HG02884 (cell line): ENCODE results near the gene DNAH7.
"Not testable (repeated sequence)": the region's sequence is repeated elsewhere in the genome, so short reads cannot be mapped to it uniquely, and the experiment has no call there.

Source experiments
- ATAC-seq: cut with Tn5 transposase; IDR thresholded peaks from one replicate; pipeline ENCODE4 v1.9.1; 2021; ENCODE audit warnings: mild to moderate bottlenecking, moderate library complexity; ENCODE audit not compliant: unreplicated experiment

Gene DNAH7

GRCh38 chr2:195985741-195986140 lies 82.9 kb downstream of the DNAH7 start:
- ATAC-seq = no peak

- no peak for ATAC-seq
Measured at GRCh38 chr2:195984923-195985726, 83.5 kb downstream of the DNAH7 start.

DNA sequence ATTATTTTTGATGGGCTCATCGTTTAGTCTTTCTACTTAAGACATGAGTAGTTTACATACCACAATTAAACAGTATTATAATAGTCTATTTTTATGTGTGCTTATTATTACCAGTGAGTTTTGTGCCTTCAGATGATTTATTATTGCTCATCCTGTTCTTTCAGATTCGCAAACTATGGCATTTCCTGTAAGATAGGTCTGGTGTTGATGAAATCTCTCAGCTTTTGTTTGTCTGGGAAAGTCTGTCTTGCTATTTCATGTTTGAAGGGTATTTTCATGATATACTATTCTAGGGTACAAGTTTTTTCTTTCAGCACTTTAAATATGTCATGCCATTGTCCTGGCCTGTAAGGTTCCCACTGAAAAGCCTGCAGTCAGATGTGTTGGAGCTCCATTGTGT lies 101.3 kb downstream of the DNAH7 start:
- no peak for ATAC-seq

DNA sequence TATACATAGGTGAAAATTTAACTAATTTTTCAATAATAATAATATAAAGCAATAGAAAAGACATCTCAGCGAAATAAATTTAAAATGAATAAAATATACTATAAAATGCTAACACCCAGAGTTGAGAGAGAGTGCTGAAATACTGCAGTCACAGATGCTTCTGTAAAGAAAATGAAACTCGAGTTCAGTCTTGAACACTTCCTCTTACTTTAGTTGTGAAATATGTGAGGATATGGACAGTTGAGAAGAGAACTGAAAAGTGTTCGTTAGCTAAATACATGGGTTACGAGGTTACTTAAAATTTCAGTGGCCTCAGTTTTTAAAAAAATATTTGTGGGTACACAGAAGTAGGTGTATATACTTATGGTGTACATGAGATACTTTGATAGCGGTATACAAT lies 106.8 kb downstream of the DNAH7 start:
- peak; percentile 92 for ATAC-seq

DNA sequence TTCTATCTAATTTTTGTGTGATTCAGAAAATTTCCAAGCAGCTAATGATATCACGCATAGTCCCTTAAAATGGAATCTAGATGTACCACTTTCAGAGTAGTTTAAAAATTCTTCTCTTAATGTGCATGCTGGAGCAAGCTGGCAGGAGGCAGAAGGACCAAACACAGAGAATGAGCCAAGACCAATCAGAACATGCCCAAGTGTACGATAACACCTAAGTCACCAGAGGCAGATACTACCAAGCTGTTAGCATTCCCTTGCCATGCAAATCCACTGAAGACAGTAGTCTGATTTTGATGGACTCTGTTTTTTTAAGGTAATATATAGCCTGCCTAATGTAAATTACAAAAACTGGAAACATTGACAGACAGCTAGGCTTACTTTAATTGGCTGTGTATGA lies 109.3 kb downstream of the DNAH7 start:
- no peak for ATAC-seq

- no peak for ATAC-seq
Measured at GRCh38 chr2:195956725-195957124, 111.9 kb downstream of the DNAH7 start.

DNA sequence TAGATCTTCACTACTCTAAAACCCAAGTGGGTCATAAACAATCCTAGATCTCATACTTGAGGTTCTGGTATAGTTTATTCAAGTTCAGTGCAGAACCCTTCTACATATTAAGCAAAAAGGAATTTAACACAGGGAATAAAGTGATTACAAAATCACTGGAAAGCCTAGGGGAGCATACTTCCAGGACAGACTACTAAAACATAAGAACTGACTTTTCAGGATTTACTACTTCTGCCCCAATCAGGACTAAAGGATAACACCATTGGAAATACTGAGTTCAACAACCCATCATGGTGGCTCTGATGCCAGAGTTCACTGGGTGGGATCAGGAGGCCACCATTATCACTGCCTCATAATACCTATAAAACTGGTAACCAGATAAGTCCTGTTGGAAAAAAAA lies 123.6 kb downstream of the DNAH7 start:
- no peak for ATAC-seq

GRCh38 chr2:195937176-195937575 lies 131.5 kb downstream of the DNAH7 start:
- no peak for ATAC-seq

DNA sequence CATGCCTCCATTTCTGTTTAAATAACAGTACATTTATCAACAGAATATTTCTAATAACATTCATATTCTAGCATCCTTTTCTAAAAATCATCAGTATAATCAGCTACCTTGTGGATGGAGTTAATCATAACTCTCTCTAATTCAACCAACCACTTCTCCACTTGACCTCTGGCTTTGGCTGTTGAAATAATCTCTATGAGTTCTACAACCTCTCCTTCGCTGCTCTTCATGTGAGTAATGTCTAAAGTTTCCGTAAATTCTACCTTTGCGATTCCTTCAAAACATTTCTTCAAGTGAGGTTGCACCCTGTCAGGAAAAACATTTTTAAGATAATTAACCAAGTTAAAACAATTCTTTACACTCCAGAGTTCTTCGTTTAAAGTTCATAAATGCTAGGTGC lies 134.2 kb downstream of the DNAH7 start:
- no peak for ATAC-seq

DNA sequence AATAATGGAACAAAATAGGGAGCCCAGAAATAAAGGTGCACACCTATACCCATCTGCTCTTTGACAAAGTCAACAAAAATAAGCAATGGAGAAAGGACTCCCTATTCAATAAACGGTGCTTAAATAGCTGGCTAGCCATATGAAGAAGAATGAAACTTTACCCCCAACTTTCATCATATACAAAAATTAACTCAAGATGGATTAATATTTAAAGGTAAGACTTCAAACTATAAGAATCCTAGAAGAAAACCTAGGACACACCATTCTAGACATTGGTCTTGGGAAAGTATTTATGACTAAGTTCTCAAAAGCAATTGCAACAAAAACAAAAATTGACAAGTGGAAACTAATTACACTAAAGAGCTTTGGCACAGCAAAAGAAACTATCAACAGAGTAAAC lies 139.1 kb downstream of the DNAH7 start:
- ATAC-seq = no peak

DNA sequence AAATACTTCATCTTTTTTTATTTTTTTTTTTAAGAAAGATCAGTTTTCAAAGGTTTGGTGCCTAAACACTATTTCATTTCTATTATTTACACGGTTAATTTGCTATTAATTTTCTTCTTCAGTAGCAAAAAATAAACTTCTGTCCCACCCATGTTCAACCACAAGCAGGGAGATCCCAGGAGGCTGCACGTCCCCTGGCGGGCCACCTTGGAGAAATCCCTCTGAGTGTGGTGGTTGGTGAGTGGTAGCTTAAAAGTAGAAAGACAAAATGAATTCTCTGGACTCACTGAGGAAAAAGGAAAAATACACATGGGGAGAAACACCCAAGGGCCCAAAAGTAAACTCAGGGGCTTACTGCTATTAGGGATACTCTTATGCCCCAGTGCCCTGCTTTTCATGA lies 143.5 kb downstream of the DNAH7 start:
- ATAC-seq = no peak

DNA sequence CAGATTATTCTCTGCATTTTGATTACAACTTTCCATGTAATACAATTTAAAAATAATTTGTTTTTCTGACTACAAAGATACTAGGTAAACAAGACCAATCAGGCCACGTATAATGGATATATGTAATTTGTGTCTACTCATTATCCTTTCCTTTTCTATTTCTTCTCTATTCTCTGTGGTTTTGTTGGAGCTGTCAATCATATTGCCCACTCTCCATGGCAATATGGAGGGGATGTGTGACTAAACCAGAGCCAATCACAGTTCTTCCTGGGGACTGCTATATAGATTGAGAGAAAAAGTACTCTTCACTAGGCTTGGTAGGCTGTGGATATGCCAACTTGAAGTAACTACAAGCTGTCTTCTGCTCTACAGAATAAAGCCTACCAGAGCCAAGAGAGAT lies 144.7 kb downstream of the DNAH7 start:
- ATAC-seq = no peak

DNA sequence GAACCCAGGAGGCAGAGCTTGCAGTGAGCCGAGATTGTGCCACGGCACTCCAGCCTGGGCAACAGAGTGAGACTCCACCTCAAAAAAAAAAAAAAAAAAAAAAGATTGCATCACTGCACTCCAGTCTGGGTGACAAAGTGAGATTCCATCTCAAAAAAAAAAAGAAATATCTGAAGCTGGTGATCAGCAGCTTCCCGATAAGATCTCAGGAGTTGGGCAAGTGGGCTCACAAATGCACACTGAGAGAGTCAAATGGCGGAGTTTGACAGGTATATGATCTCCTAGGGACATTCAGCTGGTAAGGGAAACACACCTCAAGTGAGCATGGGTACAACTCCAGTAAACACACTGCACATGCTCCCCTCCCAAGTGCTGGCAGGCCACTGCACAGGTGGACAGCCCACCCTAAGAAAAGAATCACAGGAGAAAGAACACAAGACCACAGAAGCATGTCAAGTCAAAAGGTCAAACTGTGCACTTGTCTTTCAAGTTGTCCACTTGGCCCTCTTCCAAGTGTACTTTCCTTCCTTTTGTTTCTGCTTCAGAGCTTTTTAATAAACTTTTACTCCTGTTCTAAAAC lies 151.5 kb downstream of the DNAH7 start:
- not testable (repeated sequence) for ATAC-seq

GRCh38 chr2:195912079-195912478 lies 156.6 kb downstream of the DNAH7 start:
- no peak for ATAC-seq

DNA sequence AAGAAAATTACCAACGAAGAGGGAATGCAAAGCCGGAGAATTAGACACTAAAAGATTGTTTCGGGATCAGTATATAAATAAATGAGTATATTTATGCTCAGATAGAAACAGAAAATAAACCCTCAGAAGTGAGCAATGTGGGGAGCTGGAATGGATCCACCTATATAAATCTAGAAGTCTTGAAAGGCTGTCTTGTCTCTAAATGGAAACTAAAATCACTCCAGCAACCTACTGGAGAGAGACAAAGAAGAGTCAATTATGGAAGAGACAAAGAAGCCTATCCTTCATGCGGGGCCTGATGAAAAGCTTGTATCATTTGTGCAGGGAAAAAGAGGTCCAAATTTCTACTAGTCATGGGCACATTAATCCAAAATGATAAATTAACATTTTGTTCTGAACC lies 158.1 kb downstream of the DNAH7 start:
- ATAC-seq = no peak

DNA sequence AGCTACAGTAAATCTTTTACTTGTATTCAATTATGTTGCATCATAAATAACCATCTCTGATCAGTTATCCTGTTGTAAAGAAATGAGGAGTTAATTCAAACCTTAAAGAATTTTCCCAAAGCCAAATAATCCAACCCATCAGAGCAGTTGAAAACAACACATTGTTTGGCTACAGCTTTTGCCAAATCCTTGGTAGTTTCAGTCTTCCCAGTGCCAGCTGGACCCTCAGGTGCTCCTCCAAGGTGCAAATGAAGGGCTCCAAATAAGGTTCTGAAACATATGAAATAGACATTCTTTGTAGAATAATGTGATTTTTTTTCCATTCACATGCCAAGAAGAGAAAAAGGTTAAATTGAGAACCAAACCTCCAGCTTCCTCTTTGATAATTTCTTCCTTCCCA lies 158.7 kb downstream of the DNAH7 start:
- ATAC-seq = no peak

DNA sequence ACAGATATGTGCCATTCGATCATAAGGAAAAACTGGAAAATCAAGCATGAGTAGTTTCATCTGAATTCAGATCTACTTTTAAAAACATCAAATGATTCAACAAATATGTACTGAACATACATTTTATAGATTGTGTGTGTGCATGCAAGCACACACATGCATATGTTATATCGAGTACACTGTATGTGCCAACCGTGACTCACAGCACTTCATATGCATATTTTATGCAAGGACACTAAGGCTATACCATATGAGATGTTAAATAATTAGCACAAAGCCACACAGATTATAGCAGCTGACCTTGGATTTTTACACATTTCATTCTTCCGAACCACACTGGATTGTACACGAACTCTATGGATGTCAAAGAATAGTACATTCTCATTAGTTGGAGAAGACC lies 161.2 kb downstream of the DNAH7 start:
- ATAC-seq = no peak

- no peak for ATAC-seq
Measured at GRCh38 chr2:195903956-195904355, 164.7 kb downstream of the DNAH7 start.

- ATAC-seq = no peak
Measured at GRCh38 chr2:195902857-195903256, 165.8 kb downstream of the DNAH7 start.

DNA sequence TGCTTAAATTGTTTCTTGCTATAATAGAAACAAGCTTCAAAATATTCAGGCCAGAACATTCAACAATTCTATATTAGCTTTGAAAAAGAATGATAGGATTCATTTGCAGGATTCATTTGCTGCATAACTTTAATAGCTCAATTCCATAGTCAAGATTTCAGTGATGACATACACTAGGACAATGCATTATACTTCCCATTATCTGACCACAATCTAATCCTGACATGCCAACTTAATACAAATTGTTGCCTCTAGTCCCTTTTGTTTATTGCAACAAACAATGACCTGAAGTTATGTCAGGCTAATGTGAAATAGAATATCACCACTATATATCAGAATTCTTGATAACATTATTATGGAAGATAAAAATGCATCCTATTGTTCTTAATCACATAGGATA lies 169.4 kb downstream of the DNAH7 start:
- ATAC-seq = no peak

- no peak for ATAC-seq
Measured at GRCh38 chr2:195898505-195899191, 170.0 kb downstream of the DNAH7 start.

- no peak for ATAC-seq
Measured at GRCh38 chr2:195891081-195891480, 177.6 kb downstream of the DNAH7 start.
